Activated CD8-positive, alpha-beta memory T cell treated with anti-CD3 and anti-CD28 coated beads, Interleukin-2, amount 10 ng/mL, durations not matched to agents 7 days and 5 days (primary cell): Measurements from ENCODE around the gene SSTR5. TPM values are rescaled to one million over a fixed set of nuclear protein-coding genes. Genes with fewer than 3 reads are reported as not detected.

Experiments
- ATAC-seq: fragments of 150-1000 bp; cut with Tn5 transposase; one replicate; pipeline ENCODE4 v1.10.0; 2021; ENCODE audit warnings: moderate library complexity
- CTCF ChIA-PET: fragments of 350-600 bp; sonication (Branson Sonifier 250); formaldehyde crosslinking; loops from one replicate; lab custom pipeline; 2021; ENCODE audit warnings: antibody characterized with exemption; lab: Charles Lee
- DNase-seq: peaks from one replicate; pipeline ENCODE4 v3.0.0-alpha.2; 2020
- H3K27ac Mint-ChIP-seq: one replicate; pipeline ENCODE4 v1.8.0; 2021; ENCODE audit warnings: mild to moderate bottlenecking, mixed read lengths
- H3K27me3 Mint-ChIP-seq: one replicate; pipeline ENCODE4 v1.8.0; 2021; ENCODE audit warnings: mixed read lengths
- H3K36me3 Mint-ChIP-seq: one replicate; pipeline ENCODE4 v1.8.0; 2021; ENCODE audit warnings: mild to moderate bottlenecking, mixed read lengths
- H3K4me1 Mint-ChIP-seq: one replicate; pipeline ENCODE4 v1.8.0; 2021; ENCODE audit warnings: mixed read lengths
- H3K4me3 Mint-ChIP-seq: one replicate; pipeline ENCODE4 v1.8.0; 2021; ENCODE audit warnings: mild to moderate bottlenecking, moderate library complexity, mixed read lengths
- H3K9me3 Mint-ChIP-seq: one replicate; pipeline ENCODE4 v1.8.0; 2022; ENCODE audit warnings: low read depth, mixed read lengths
- total RNA-seq, 2 experiments: library from RNA; stranded (reverse); gene quantifications; one replicate each; pipeline ENCODE4 v1.2.3, GENCODE V29; 2021

Gene SSTR5
- total RNA-seq, 2 experiments from 2014 or later: not detected

DNA sequence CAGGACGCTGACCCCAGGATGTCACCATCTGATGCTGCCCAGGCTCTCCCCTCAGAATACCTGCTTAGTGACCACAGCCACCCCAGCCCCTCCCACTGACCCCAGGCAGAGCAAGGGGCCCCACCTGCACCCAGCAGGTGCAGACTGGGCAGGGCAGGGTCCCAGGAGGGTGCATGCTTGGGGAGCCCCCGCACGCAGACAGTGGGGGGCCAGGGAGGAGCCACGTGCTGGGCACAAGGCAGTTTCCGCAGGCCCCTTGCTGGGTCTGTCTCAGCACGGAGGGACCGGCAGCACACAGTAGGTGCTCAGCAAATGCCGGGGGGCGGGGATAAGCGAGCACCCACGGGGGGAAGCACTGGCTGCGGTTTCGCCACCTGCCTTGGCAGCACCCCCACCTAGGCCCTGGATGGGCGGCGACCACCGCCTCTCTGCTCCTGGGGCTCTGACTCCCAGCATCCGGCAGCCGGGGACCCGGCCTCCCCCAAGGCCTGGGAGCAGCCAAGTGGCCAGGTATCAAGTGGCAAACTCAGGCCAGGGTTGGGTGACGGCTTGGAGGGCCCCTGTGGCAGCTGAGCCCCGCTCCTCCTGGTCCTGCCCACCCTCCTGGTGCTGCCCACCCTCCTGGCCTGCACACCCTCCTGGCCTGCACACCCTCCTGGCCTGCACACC is 18.7 kb upstream of the SSTR5 start:
- H3K36me3 Mint-ChIP-seq: no peaks in the 10 kb centered on the region
- no peaks in the 10 kb centered on the region for H3K27me3 Mint-ChIP-seq
- CTCF ChIA-PET: no interaction called here
- no peaks in the 10 kb centered on the region for H3K9me3 Mint-ChIP-seq
- no peak overlapping the region for H3K27ac Mint-ChIP-seq
- DNase-seq (no peak), ATAC-seq (no peak)
- no peaks in the 10 kb centered on the region for H3K4me1 Mint-ChIP-seq
- H3K4me3 Mint-ChIP-seq: no peak overlapping the region

DNA sequence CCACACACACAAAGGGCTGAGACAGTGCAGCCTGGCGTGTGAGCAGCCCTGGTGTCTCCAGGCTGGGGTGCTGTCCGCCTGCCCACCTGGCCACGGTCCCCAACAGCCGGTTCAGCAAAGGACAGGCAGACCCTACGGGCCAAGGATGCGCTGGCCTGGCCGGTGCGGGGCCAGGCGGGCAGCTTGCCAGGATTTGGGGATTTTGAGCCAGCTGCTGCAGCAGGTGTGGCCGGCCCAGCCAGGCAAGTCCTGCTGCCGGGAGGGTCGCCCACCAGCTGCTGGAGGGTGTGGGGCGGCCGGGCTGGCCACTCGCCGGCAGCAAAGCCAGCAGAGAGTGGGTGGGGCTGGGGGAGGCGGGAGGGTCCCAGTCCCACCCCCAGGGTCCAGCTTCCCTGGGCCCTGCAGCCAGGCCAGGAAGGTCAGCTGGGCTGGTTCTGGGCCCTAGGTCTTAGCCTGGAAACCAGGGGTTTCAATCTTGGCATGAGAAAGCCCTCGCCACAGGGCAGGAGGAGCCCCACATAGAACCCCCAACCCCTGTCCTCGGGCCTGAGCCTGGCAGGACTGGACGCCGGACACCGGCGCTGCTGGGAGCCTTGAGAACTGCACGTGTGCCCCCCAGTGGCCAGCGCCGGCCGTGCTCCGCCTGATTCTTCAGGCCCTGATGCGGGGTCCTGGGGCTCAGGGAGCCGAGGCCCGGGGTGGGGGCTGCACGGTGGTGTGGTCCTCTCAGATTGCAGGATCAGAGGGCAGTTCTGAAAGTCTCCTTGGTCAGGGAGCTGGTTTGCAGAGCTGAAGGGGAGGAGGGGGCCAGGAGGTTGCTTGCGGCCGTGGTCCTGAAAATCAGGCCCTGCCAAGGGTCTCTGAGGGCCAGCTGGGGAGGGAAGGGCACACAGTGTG is 17.6 kb upstream of the SSTR5 start:
- Mint-ChIP-seq H3K4me3 (no peak overlapping the region), H3K27ac (no peak overlapping the region), H3K27me3 (no peaks in the 10 kb centered on the region), H3K36me3 (peaks cover 3% of the 10 kb centered on the region), H3K9me3 (peaks cover 4% of the 10 kb centered on the region), H3K4me1 (no peaks in the 10 kb centered on the region)
- DNase-seq (no peak), ATAC-seq (no peak)
- CTCF ChIA-PET: interaction anchor here (1.0 to 1.6 kb wide), 3 partner anchors 91 to 342 kb away, joined by 4 to 5 read pairs (median 4); no protein-coding TSS in a partner anchor

- Mint-ChIP-seq H3K4me1 (no peaks in the 10 kb centered on the region), H3K9me3 (peaks cover 4% of the 10 kb centered on the region), H3K27me3 (no peaks in the 10 kb centered on the region), H3K36me3 (peaks cover 3% of the 10 kb centered on the region), H3K4me3 (no peak overlapping the region), H3K27ac (no peak overlapping the region)
- no peak for DNase-seq
- CTCF ChIA-PET: interaction anchor here (0.8 to 1.6 kb wide), 4 partner anchors 10 to 343 kb away, joined by 3 to 5 read pairs (median 4); no protein-coding TSS in a partner anchor
- no peak for ATAC-seq
Observed at GRCh38 chr16:1055557-1055924, 17.0 kb upstream of the SSTR5 start.

DNA sequence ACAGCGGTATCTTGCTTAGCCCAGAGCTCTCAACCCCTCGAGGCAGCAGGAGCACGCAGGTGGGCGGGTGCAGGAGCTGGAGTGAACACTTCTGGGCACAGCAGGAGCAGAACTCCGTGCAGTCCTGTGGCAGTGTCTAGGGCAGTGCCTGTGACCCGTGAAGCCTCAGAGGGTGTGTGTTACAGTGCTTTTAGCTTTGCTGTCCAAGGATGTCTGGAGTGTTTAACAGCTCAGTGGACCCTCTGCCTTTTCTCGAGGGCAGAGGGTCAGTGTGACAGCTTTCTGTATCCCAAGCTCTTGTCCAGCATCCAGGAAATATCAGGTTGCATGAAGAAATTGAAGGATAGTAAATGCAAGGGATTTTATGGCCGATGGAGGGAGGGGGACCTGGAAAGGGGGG is 16.4 kb upstream of the SSTR5 start:
- no peak overlapping the region for H3K4me3 Mint-ChIP-seq
- ATAC-seq (no peak), DNase-seq (no peak)
- no peaks in the 10 kb centered on the region for H3K27me3 Mint-ChIP-seq
- H3K27ac Mint-ChIP-seq: no peak overlapping the region
- CTCF ChIA-PET: interaction anchor here (0.8 to 1.6 kb wide), 3 partner anchors 11 to 92 kb away, joined by 3 to 5 read pairs (median 4); no protein-coding TSS in a partner anchor
- H3K4me1 Mint-ChIP-seq: no peaks in the 10 kb centered on the region
- H3K36me3 Mint-ChIP-seq: peaks cover 3% of the 10 kb centered on the region
- peaks cover 4% of the 10 kb centered on the region for H3K9me3 Mint-ChIP-seq

GRCh38 chr16:1057252-1057932 is 15.2 kb upstream of the SSTR5 start:
- H3K27ac Mint-ChIP-seq: no peak overlapping the region
- no peak overlapping the region for H3K4me3 Mint-ChIP-seq
- no peaks in the 10 kb centered on the region for H3K27me3 Mint-ChIP-seq
- peak; percentile 71 for ATAC-seq
- CTCF ChIA-PET: interaction anchor here (0.7 to 1.8 kb wide), 10 partner anchors 10 to 344 kb away, joined by 3 to 6 read pairs (median 4); partner anchors contain the start of genes CHTF18 and RPUSD1
- H3K4me1 Mint-ChIP-seq: no peaks in the 10 kb centered on the region
- H3K9me3 Mint-ChIP-seq: peaks cover 4% of the 10 kb centered on the region
- H3K36me3 Mint-ChIP-seq: peaks cover 3% of the 10 kb centered on the region
- DNase-seq: peak; percentile 59

DNA sequence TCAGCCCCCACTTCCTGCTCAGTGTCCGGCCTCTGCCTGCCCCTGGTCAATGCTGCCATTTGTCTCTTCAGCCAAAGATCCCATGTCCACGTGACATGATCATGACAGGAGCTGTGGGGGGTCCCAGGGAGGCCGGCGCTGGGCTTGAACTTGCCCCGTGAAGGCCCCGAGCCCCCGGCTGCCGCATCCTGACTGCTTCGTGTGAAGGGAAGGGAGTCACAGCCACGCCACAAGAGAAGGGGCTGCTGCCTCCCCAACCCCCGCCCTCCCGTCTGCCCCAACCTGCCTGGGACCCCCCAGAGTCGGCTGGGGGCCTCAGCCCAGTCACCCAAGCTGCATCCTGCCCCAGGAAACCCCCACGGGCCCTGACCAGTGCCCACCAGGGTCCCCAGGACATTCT is 14.3 kb upstream of the SSTR5 start:
- Mint-ChIP-seq H3K27me3 (no peaks in the 10 kb centered on the region), H3K27ac (no peak overlapping the region), H3K4me1 (no peaks in the 10 kb centered on the region), H3K4me3 (no peak overlapping the region), H3K9me3 (peaks cover 4% of the 10 kb centered on the region), H3K36me3 (peaks cover 3% of the 10 kb centered on the region)
- CTCF ChIA-PET: interaction anchor here (0.9 to 1.8 kb wide), 7 partner anchors 11 to 243 kb away, joined by 3 to 6 read pairs (median 5); no protein-coding TSS in a partner anchor
- no peak for DNase-seq
- no peak for ATAC-seq

- Mint-ChIP-seq H3K27ac (no peak overlapping the region), H3K4me3 (no peak overlapping the region), H3K4me1 (no peaks in the 10 kb centered on the region), H3K36me3 (peaks cover 3% of the 10 kb centered on the region), H3K27me3 (no peaks in the 10 kb centered on the region), H3K9me3 (peaks cover 4% of the 10 kb centered on the region)
- ATAC-seq: no peak
- DNase-seq: no peak
- CTCF ChIA-PET: interaction anchor here (1.8 kb wide), 1 partner anchor 244 kb away, joined by 5 read pairs; no protein-coding TSS in a partner anchor
Observed at GRCh38 chr16:1059310-1059709, 13.2 kb upstream of the SSTR5 start.

GRCh38 chr16:1060416-1061340 is 11.9 kb upstream of the SSTR5 start:
- Mint-ChIP-seq H3K27me3 (peaks cover 8% of the 10 kb centered on the region), H3K4me3 (no peak overlapping the region), H3K4me1 (no peaks in the 10 kb centered on the region), H3K36me3 (peaks cover 3% of the 10 kb centered on the region), H3K27ac (no peak overlapping the region), H3K9me3 (peaks cover 4% of the 10 kb centered on the region)
- ATAC-seq (no peak), DNase-seq (no peak)
- CTCF ChIA-PET: no interaction called here

DNA sequence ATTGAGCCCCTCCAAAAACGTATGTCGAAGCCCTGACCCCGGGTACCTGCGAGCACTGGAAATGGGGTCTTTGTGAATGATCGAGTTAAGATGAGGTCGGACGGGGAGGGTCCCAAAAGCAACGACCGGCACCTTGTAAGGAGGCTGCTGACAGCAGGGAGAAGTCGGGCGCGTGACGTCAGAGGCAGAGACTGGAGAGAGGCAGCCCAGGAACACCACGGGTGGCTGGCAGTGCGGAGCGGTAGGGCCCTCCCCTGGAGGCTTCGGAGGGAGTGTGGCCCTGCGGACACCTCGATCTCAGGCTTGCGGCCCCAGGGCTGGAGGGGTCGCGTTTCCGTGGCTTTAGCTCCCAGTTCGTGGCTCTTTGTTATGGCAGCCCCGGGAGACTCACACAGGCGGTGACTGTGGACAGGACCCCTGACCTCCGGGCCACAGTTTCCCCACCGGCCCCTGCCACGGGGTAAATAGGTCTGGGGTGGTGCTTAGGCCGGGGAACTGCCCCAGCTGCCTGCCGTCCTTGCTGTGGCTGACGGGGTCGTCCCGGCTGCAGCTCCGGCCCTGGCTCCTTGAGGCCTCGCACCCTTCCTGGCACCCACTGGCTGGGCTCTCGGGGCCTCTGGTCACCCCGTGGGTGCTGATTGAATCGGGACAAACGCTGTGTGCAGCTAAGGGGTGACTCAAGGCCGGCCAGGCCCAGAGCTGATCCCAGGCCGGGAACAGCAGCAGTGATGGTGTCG is 10.6 kb upstream of the SSTR5 start:
- Mint-ChIP-seq H3K27ac (no peak overlapping the region), H3K27me3 (peaks cover 11% of the 10 kb centered on the region), H3K4me1 (no peaks in the 10 kb centered on the region), H3K36me3 (peaks cover 3% of the 10 kb centered on the region), H3K4me3 (no peak overlapping the region), H3K9me3 (peaks cover 4% of the 10 kb centered on the region)
- ATAC-seq (no peak), DNase-seq (no peak)
- CTCF ChIA-PET: no interaction called here

GRCh38 chr16:1062895-1063294 is 9.7 kb upstream of the SSTR5 start:
- H3K27me3 Mint-ChIP-seq: peaks cover 19% of the 10 kb centered on the region
- CTCF ChIA-PET: no interaction called here
- peaks cover 7% of the 10 kb centered on the region for H3K36me3 Mint-ChIP-seq
- ATAC-seq (no peak), DNase-seq (no peak)
- peaks cover 5% of the 10 kb centered on the region for H3K4me1 Mint-ChIP-seq
- peaks cover 4% of the 10 kb centered on the region for H3K9me3 Mint-ChIP-seq
- no peak overlapping the region for H3K27ac Mint-ChIP-seq
- no peak overlapping the region for H3K4me3 Mint-ChIP-seq

- Mint-ChIP-seq H3K27me3 (peaks cover 19% of the 10 kb centered on the region), H3K9me3 (peaks cover 4% of the 10 kb centered on the region)
- CTCF ChIA-PET: no interaction called here
Observed at GRCh38 chr16:1063728-1064127, 8.8 kb upstream of the SSTR5 start.

More at GRCh38 chr16:1063728-1064127, 8.8 kb upstream of the SSTR5 start:
- H3K4me3 Mint-ChIP-seq: no peak overlapping the region
- H3K36me3 Mint-ChIP-seq: peaks cover 7% of the 10 kb centered on the region
- no peak overlapping the region for H3K27ac Mint-ChIP-seq
- peaks cover 5% of the 10 kb centered on the region for H3K4me1 Mint-ChIP-seq
- DNase-seq (no peak), ATAC-seq (no peak)
